Measurements from ENCODE around the gene LILRA1.

DNA sequence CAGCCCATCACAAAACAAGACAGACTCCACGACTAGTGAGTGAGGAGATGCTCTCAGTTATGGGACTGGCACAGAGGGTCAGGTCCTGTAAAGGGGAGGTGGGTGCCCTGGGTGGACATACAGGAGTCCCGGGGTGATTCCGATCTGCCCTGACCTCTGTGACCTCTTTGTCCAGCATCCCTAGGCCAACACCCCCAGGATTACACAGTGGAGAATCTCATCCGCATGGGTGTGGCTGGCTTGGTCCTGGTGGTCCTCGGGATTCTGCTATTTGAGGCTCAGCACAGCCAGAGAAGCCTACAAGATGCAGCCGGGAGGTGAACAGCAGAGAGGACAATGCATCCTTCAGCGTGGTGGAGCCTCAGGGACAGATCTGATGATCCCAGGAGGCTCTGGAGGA lies 6.4 kb upstream of the LILRA1 start:
- TF ChIP-seq BHLHE40 (IDR thresholded peaks at IDR 0.05; ENCODE audit: borderline replicate concordance in 1 of 2, low read depth in 2 of 2, low read length in 1 of 2) (no peak), ESRRA (IDR thresholded peaks at IDR 0.05; ENCODE audit: low read length) (no peak), POLR2A (IDR thresholded peaks at IDR 0.05; ENCODE audit: low read depth, low read length) (no peak), EZH2 (IDR thresholded peaks at IDR 0.05; ENCODE audit: borderline replicate concordance, control insufficient read depth, low read depth, low read length) (no peak), GABPA (IDR thresholded peaks at IDR 0.05; ENCODE audit: low read depth) (no peak), MYC (IDR thresholded peaks at IDR 0.05; ENCODE audit: insufficient read depth, insufficient read length, insufficient replicate concordance, low read length, severe bottlenecking) (no peak), ATF7 (IDR thresholded peaks at IDR 0.05; ENCODE audit: low read depth) (no peak), NRF1 (conservative IDR thresholded peaks at IDR 0.05; ENCODE audit: low read depth, low read length) (no peak)
- TF ChIP-seq, protein P1, sequence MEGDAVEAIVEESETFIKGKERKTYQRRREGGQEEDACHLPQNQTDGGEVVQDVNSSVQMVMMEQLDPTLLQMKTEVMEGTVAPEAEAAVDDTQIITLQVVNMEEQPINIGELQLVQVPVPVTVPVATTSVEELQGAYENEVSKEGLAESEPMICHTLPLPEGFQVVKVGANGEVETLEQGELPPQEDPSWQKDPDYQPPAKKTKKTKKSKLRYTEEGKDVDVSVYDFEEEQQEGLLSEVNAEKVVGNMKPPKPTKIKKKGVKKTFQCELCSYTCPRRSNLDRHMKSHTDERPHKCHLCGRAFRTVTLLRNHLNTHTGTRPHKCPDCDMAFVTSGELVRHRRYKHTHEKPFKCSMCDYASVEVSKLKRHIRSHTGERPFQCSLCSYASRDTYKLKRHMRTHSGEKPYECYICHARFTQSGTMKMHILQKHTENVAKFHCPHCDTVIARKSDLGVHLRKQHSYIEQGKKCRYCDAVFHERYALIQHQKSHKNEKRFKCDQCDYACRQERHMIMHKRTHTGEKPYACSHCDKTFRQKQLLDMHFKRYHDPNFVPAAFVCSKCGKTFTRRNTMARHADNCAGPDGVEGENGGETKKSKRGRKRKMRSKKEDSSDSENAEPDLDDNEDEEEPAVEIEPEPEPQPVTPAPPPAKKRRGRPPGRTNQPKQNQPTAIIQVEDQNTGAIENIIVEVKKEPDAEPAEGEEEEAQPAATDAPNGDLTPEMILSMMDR (IDR thresholded peaks at IDR 0.05 in 2 of 3, conservative IDR thresholded peaks at IDR 0.05 in 1 of 3; ENCODE audit: control insufficient read depth in 2 of 3, extremely low read depth in 1 of 3, insufficient read depth in 1 of 3, low read depth in 3 of 3, low read length in 3 of 3) = no peak

Measured in GM12878 (cell line).